ENCODE results near the gene NPS. TPM values are rescaled to one million over a fixed set of nuclear protein-coding genes. Genes with fewer than 3 reads are reported as not detected.

NPS gene
- total RNA-seq, 1 experiment from 2014 or later, result not detected

DNA sequence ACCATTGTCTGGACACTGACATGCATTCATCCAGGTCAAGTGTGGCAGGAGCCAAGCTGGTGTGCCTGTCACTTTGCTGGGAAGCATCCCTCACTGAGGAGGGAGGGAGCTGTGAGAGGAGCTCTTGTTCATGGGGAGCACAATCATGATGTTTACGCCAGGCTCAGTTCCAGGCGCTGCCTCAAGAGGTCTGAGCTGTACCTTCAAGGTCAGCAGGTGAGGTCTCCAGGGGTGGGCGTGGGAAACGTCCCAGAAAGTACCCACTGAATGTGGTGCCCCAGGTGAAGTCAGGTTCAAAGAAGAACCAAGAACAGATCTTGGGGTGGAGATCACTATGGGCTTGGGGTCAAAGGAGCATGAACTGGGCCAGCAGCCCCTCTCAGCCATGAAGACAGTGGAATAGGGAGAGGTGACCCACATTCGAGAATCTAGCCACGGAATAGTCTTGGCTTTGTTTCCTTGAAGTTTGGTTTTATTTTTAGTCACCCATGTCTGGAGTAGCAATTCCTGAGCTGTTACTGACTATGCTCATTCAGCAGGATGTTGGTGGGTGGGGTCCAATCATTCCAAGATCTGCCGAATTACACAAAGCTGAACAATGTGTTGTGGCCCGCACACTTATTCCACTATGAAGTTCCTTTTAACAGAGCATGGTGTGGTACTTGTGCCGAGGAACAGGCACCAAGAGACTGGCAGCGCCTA is 29.3 kb downstream of the NPS start:
- H3K9me3 Mint-ChIP-seq (ENCODE audit: unreplicated experiment), result no peaks in the 10 kb centered on the region
- no peak for DNase-seq
- Histone ChIP-seq H3K9me3 (no peaks in the 10 kb centered on the region), H3K36me3 (ENCODE audit: control insufficient read depth, insufficient read depth, low read length) (no peaks in the 10 kb centered on the region), H3K4me1 (no peaks in the 10 kb centered on the region), H3K4me3 (ENCODE audit: low read depth, low read length) (no peak overlapping the region), H3K27me3 (replicated peaks; ENCODE audit: control insufficient read depth, insufficient read depth, low read length) (no peaks in the 10 kb centered on the region; the same call in 1 of the 2 replicates)
- no peaks in the 10 kb centered on the region for H3K4me1 Mint-ChIP-seq (ENCODE audit: low read depth, unreplicated experiment)
- H3K36me3 Mint-ChIP-seq (ENCODE audit: insufficient read depth, unreplicated experiment), result no peaks in the 10 kb centered on the region
- no peak overlapping the region for H3K27ac Mint-ChIP-seq (ENCODE audit: unreplicated experiment)
- no peak overlapping the region for H3K4me3 Mint-ChIP-seq (ENCODE audit: unreplicated experiment)
- TF ChIP-seq, protein P1, sequence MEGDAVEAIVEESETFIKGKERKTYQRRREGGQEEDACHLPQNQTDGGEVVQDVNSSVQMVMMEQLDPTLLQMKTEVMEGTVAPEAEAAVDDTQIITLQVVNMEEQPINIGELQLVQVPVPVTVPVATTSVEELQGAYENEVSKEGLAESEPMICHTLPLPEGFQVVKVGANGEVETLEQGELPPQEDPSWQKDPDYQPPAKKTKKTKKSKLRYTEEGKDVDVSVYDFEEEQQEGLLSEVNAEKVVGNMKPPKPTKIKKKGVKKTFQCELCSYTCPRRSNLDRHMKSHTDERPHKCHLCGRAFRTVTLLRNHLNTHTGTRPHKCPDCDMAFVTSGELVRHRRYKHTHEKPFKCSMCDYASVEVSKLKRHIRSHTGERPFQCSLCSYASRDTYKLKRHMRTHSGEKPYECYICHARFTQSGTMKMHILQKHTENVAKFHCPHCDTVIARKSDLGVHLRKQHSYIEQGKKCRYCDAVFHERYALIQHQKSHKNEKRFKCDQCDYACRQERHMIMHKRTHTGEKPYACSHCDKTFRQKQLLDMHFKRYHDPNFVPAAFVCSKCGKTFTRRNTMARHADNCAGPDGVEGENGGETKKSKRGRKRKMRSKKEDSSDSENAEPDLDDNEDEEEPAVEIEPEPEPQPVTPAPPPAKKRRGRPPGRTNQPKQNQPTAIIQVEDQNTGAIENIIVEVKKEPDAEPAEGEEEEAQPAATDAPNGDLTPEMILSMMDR (IDR thresholded peaks at IDR 0.05; ENCODE audit: insufficient read depth in 1 of 2, low read depth in 1 of 2, low read length in 1 of 2, severe bottlenecking in 1 of 2, unreplicated experiment in 1 of 2), result no peak
- BruUV-seq (replicated peaks), result no TSS peak
- CTCF ChIA-PET, result no interaction called here
- intact Hi-C loops (cut with micrococcal nuclease; ENCODE audit: unreplicated experiment), result no loop called here
- H3K27me3 Mint-ChIP-seq (ENCODE audit: insufficient read depth, unreplicated experiment), result peaks cover 26% of the 10 kb centered on the region
- POLR2A ChIA-PET, result no interaction called here

DNA sequence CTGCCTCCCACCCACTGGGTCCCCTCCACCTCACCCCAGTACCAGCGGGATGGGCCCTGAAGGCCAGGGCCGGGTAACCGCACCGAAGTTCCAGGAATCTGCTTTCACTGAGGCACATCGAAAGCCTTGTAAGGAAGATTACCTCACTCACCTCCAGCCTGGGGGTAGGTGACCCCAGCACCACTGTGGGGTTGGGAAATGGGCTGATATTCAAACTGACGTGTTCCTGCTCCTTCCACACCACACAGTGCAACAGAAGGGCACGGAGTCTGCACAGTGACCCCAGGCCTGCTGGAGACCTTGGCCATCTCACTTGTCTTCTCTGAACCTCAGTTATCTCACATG is 29.8 kb downstream of the NPS start:
- Mint-ChIP-seq H3K4me1 (ENCODE audit: low read depth, unreplicated experiment) (no peaks in the 10 kb centered on the region), H3K36me3 (ENCODE audit: insufficient read depth, unreplicated experiment) (no peaks in the 10 kb centered on the region), H3K27ac (ENCODE audit: unreplicated experiment) (no peak overlapping the region), H3K4me3 (ENCODE audit: unreplicated experiment) (no peak overlapping the region), H3K27me3 (ENCODE audit: insufficient read depth, unreplicated experiment) (peaks cover 21% of the 10 kb centered on the region), H3K9me3 (ENCODE audit: unreplicated experiment) (no peaks in the 10 kb centered on the region)
- POLR2A ChIA-PET, result no interaction called here
- H3K36me3 ChIP-seq (ENCODE audit: control insufficient read depth, insufficient read depth, low read length), result no peaks in the 10 kb centered on the region
- CTCF ChIA-PET, result no interaction called here
- DNase-seq, result no peak
- TF ChIP-seq, protein P1 (IDR thresholded peaks at IDR 0.05; ENCODE audit: insufficient read depth in 1 of 2, low read depth in 1 of 2, low read length in 1 of 2, severe bottlenecking in 1 of 2, unreplicated experiment in 1 of 2), result no peak
- no TSS peak for BruUV-seq (replicated peaks)
- H3K9me3 ChIP-seq, result no peaks in the 10 kb centered on the region
- no peak overlapping the region for H3K4me3 ChIP-seq (ENCODE audit: low read depth, low read length)
- H3K27me3 ChIP-seq (replicated peaks; ENCODE audit: control insufficient read depth, insufficient read depth, low read length), result no peaks in the 10 kb centered on the region; the same call in 1 of the 2 replicates
- no peaks in the 10 kb centered on the region for H3K4me1 ChIP-seq
- intact Hi-C loops (cut with micrococcal nuclease; ENCODE audit: unreplicated experiment), result no loop called here

DNA sequence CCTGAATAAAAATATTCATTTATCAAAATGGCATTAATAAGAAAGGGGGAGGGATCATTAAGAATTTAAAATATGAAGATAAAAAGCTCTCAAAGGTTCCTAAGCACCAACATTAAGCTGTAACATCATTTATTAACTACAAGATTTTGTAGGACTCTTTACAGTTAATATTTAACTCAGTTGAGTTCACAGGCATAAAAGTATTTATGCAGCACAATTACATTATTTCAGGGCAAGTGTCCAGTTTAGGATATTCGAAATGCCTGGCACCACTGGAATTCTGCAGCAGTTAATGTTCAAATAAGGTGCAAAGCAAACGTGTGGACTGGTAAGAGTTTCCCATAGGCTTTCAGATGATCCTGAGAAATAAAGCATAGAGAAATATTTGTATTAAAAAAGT is 30.5 kb downstream of the NPS start:
- no peaks in the 10 kb centered on the region for H3K36me3 Mint-ChIP-seq (ENCODE audit: insufficient read depth, unreplicated experiment)
- H3K4me3 ChIP-seq (ENCODE audit: low read depth, low read length), result no peak overlapping the region
- ChIA-PET POLR2A (no interaction called here), CTCF (no interaction called here)
- H3K4me3 Mint-ChIP-seq (ENCODE audit: unreplicated experiment), result no peak overlapping the region
- TF ChIP-seq, protein P1 (IDR thresholded peaks at IDR 0.05; ENCODE audit: insufficient read depth in 1 of 2, low read depth in 1 of 2, low read length in 1 of 2, severe bottlenecking in 1 of 2, unreplicated experiment in 1 of 2), result no peak
- H3K36me3 ChIP-seq (ENCODE audit: control insufficient read depth, insufficient read depth, low read length), result no peaks in the 10 kb centered on the region
- DNase-seq, result no peak
- intact Hi-C loops (cut with micrococcal nuclease; ENCODE audit: unreplicated experiment), result no loop called here
- H3K27me3 Mint-ChIP-seq (ENCODE audit: insufficient read depth, unreplicated experiment), result peaks cover 17% of the 10 kb centered on the region
- H3K27me3 ChIP-seq (replicated peaks; ENCODE audit: control insufficient read depth, insufficient read depth, low read length), result no peaks in the 10 kb centered on the region; the same call in 1 of the 2 replicates
- H3K4me1 Mint-ChIP-seq (ENCODE audit: low read depth, unreplicated experiment), result no peaks in the 10 kb centered on the region
- no TSS peak for BruUV-seq (replicated peaks)
- no peaks in the 10 kb centered on the region for H3K4me1 ChIP-seq
- H3K9me3 ChIP-seq, result no peaks in the 10 kb centered on the region
- no peaks in the 10 kb centered on the region for H3K9me3 Mint-ChIP-seq (ENCODE audit: unreplicated experiment)
- no peak overlapping the region for H3K27ac Mint-ChIP-seq (ENCODE audit: unreplicated experiment)

Data from Caco-2 (cell line).